Endothelial cell of umbilical vein (primary cell): ENCODE results near the gene CDC34. TPM values are rescaled to one million over a fixed set of nuclear protein-coding genes. Genes with fewer than 3 reads are reported as not detected.

Experiments used
- BruUV-seq: library from RNA; stranded (reverse); fragments of 400-500 nt; replicated peaks from 2 replicates; lab custom pipeline; 2021; lab: Mats Ljungman, UMichigan
- CTCF ChIA-PET: fragments of 300-600, 350-600 bp; sonication (Branson Sonifier 250); formaldehyde crosslinking; loops from one replicate; lab custom pipeline; 2021; ENCODE audit warnings: antibody characterized with exemption, inconsistent platforms; lab: Charles Lee
- POLR2A ChIA-PET: fragments of 300-600, 350-600 bp; sonication (Branson Sonifier 250); formaldehyde crosslinking; loops from one replicate; lab custom pipeline; 2021; ENCODE audit warnings: antibody characterized with exemption, inconsistent platforms; lab: Charles Lee
- DNase-seq: peaks from one replicate; pipeline ENCODE4 v3.0.0-alpha.2; 2011; ENCODE audit warnings: low read depth, low spot score
- FAIRE-seq: peaks from 2 replicates; lab custom pipeline; 2011; peaks lifted over from hg19 to GRCh38; lab: Jason Lieb, UNC
- H2AFZ ChIP-seq: 2 replicates; pipeline ENCODE4 v1.6.0; 2012; ENCODE audit warnings: low read depth, low read length, control low read depth, inconsistent platforms
- H3K27ac ChIP-seq: 2 replicates; pipeline ENCODE4 v1.5.1; 2011; ENCODE audit warnings: low read depth, mild to moderate bottlenecking, control low read depth, low read length, moderate library complexity; ENCODE audit not compliant: insufficient read depth
- H3K27me3 ChIP-seq, 2 experiments: 2 replicates each; pipeline versions ENCODE4 v1.6.0 to v1.6.1; 2011; ENCODE audit warnings: low read length in 2 of 2, mixed read lengths in 1 of 2; ENCODE audit not compliant: control insufficient read depth in 2 of 2, insufficient read depth in 2 of 2
- H3K36me3 ChIP-seq, 2 experiments: 2 replicates in 1 of 2; 3 replicates in 1 of 2; pipeline ENCODE4 v1.5.1; 2011; ENCODE audit warnings: low read length in 2 of 2, mild to moderate bottlenecking in 1 of 2, moderate library complexity in 1 of 2; ENCODE audit not compliant: control insufficient read depth in 2 of 2, insufficient read depth in 2 of 2; ENCODE audit errors: extremely low read depth in 1 of 2
- H3K4me1 ChIP-seq: 3 replicates; pipeline ENCODE4 v1.5.1; 2011; ENCODE audit warnings: mild to moderate bottlenecking, low read length; ENCODE audit not compliant: control insufficient read depth, insufficient read depth; ENCODE audit errors: extremely low read depth
- H3K4me2 ChIP-seq: 2 replicates; pipeline ENCODE4 v1.6.1; 2011; ENCODE audit warnings: low read length, control low read depth, mixed read lengths; ENCODE audit not compliant: insufficient read depth
- H3K4me3 ChIP-seq, 3 experiments: fragments of 200-600 bp in 1 of 3; sonication (generic), shearing (Covaris generic) in 1 of 3; replicated peaks in 1 of 3; 2 replicates each; pipeline ENCODE4 v1.5.1; 2011 to 2016; ENCODE audit warnings: control low read depth in 3 of 3, low read length in 3 of 3, mild to moderate bottlenecking in 2 of 3, inconsistent platforms in 1 of 3, low read depth in 1 of 3, moderate library complexity in 1 of 3; ENCODE audit not compliant: insufficient read depth in 1 of 3
- H3K79me2 ChIP-seq: 2 replicates; pipeline ENCODE4 v1.6.0; 2012; ENCODE audit warnings: low read length, inconsistent platforms; ENCODE audit not compliant: control insufficient read depth, insufficient read depth
- H3K9ac ChIP-seq: replicated peaks from 2 replicates; pipeline ENCODE3; 2011; ENCODE audit warnings: low read length, control low read depth; ENCODE audit not compliant: insufficient read depth; ENCODE audit errors: extremely low read depth
- H3K9me1 ChIP-seq: replicated peaks from 3 replicates; pipeline ENCODE4 v1.6.0; 2011; ENCODE audit warnings: mild to moderate bottlenecking, low read length; ENCODE audit not compliant: control insufficient read depth, insufficient read depth; ENCODE audit errors: extremely low read depth
- H3K9me3 ChIP-seq: replicated peaks from 2 replicates; pipeline ENCODE4 v1.5.1; 2012; ENCODE audit warnings: low read length, inconsistent platforms; ENCODE audit not compliant: control insufficient read depth, insufficient read depth
- H4K20me1 ChIP-seq: replicated peaks from 2 replicates; pipeline ENCODE3; 2011; ENCODE audit warnings: mild to moderate bottlenecking, low read length; ENCODE audit not compliant: control insufficient read depth, insufficient read depth; ENCODE audit errors: extremely low read depth
- EZH2 ChIP-seq: IDR thresholded peaks from 2 replicates; pipeline ENCODE4 v1.6.1; 2012; ENCODE audit warnings: borderline replicate concordance, low read depth, mild to moderate bottlenecking, moderate library complexity, low read length, inconsistent platforms; ENCODE audit not compliant: severe bottlenecking
- FOS ChIP-seq: IDR thresholded peaks from 2 replicates; pipeline ENCODE4 v1.6.1; 2011; ENCODE audit warnings: mild to moderate bottlenecking, low read length, moderate library complexity, borderline replicate concordance; ENCODE audit not compliant: insufficient read depth
- GATA2 ChIP-seq: IDR thresholded peaks from 2 replicates; pipeline ENCODE4 v1.7.0; 2011; ENCODE audit warnings: low read depth, mild to moderate bottlenecking, moderate library complexity, mixed read lengths, low read length; ENCODE audit not compliant: insufficient read length, insufficient read depth
- JUN ChIP-seq: IDR thresholded peaks from 2 replicates; pipeline ENCODE4 v1.6.1; 2011; ENCODE audit warnings: borderline replicate concordance, low read depth; ENCODE audit not compliant: insufficient read length, insufficient read depth
- MAX ChIP-seq: IDR thresholded peaks from 2 replicates; pipeline ENCODE4 v1.6.1; 2011; ENCODE audit not compliant: insufficient read depth, insufficient read length
- MYC ChIP-seq: IDR thresholded peaks from one replicate; pipeline ENCODE4 v1.6.1; 2011; ENCODE audit warnings: mild to moderate bottlenecking, low read depth, low read length
- POLR2A ChIP-seq: IDR thresholded peaks from 2 replicates; pipeline ENCODE4 v1.6.1; 2012; ENCODE audit warnings: low read depth, mild to moderate bottlenecking, control low read depth, low read length
- POLR2AphosphoS5 ChIP-seq: IDR thresholded peaks from 2 replicates; pipeline ENCODE4 v1.6.1; 2012; ENCODE audit warnings: low read depth, mild to moderate bottlenecking, control low read depth, low read length, moderate library complexity; ENCODE audit not compliant: insufficient read depth
- dilution Hi-C: fragments of 300-500 bp; cut with MboI; formaldehyde crosslinking; loops from one replicate; pipeline ENCODE4 v1.15.0; 2019; ENCODE audit warnings: low sequenced_read_pairs; ENCODE audit not compliant: extremely low pct_ligation_motif_present
- intact Hi-C: fragments of 100-400 bp; cut with micrococcal nuclease; formaldehyde crosslinking; loops from one replicate; pipeline ENCODE4 v1.10.0; 2022
- polyA plus RNA-seq, 4 experiments: library from polyadenylated mRNA; depleted of rRNA in 3 of 4; stranded (reverse) in 3 of 4; unstranded in 1 of 4; fragments of >200 nt; gene quantifications; 2 replicates each; pipeline versions ENCODE4 v1.2.1 to v1.2.3, GENCODE V29; 2011 to 2012; ENCODE audit warnings: missing spikeins in 1 of 4
- total RNA-seq: library from RNA; stranded (reverse); gene quantifications from 2 replicates; pipeline ENCODE4 v1.2.3, GENCODE V29; 2021
- TF ChIP-seq, protein P1 (sequence below), 2 donors: IDR thresholded peaks; 1 replicate in 1 of 2; 2 replicates in 1 of 2; pipeline ENCODE4 v1.5.1; 2011; ENCODE audit warnings: low read length in 2 of 2, mild to moderate bottlenecking in 2 of 2, moderate library complexity in 2 of 2, control low read depth in 1 of 2, inconsistent platforms in 1 of 2, low read depth in 1 of 2; ENCODE audit not compliant: insufficient read depth in 1 of 2; ENCODE audit errors: extremely low read depth in 1 of 2

CDC34 gene
- total and polyA plus RNA-seq, 2 donors (not counting 3 experiments of a cell fraction or from before 2014, with no cell fraction given), result 90.4 to 92.9 TPM

- CTCF ChIA-PET, result no interaction called here
These were observed 34.6 kb upstream of the CDC34 start for GRCh38 chr19:496986-497385.

More at GRCh38 chr19:496986-497385, 34.6 kb upstream of the CDC34 start:
- Histone ChIP-seq H3K36me3 (no peaks in the 10 kb centered on the region), H2AFZ (no peak overlapping the region), H3K27ac (no peak overlapping the region), H3K4me1 (no peaks in the 10 kb centered on the region), H3K9ac (no peak overlapping the region), H3K79me2 (no peaks in the 10 kb centered on the region), H3K9me3 (no peaks in the 10 kb centered on the region), H3K27me3 (peaks cover 9 to 12% of the 10 kb centered on the region in 2 experiments), H4K20me1 (no peaks in the 10 kb centered on the region), H3K4me3 (no peak overlapping the region), H3K4me2 (no peak overlapping the region), H3K9me1 (no peaks in the 10 kb centered on the region)
- dilution Hi-C loops, result no loop called here
- FAIRE-seq (no peak), DNase-seq (no peak)
- TF ChIP-seq, protein P1, sequence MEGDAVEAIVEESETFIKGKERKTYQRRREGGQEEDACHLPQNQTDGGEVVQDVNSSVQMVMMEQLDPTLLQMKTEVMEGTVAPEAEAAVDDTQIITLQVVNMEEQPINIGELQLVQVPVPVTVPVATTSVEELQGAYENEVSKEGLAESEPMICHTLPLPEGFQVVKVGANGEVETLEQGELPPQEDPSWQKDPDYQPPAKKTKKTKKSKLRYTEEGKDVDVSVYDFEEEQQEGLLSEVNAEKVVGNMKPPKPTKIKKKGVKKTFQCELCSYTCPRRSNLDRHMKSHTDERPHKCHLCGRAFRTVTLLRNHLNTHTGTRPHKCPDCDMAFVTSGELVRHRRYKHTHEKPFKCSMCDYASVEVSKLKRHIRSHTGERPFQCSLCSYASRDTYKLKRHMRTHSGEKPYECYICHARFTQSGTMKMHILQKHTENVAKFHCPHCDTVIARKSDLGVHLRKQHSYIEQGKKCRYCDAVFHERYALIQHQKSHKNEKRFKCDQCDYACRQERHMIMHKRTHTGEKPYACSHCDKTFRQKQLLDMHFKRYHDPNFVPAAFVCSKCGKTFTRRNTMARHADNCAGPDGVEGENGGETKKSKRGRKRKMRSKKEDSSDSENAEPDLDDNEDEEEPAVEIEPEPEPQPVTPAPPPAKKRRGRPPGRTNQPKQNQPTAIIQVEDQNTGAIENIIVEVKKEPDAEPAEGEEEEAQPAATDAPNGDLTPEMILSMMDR (IDR thresholded peaks at IDR 0.05; ENCODE audit: extremely low read depth in 1 of 2, insufficient read depth in 1 of 2, low read depth in 1 of 2, low read length in 2 of 2), result no peak
- TF ChIP-seq POLR2A (no peak), MYC (no peak), EZH2 (no peak), MAX (no peak), JUN (no peak), POLR2AphosphoS5 (no peak), FOS (no peak), GATA2 (no peak)
- POLR2A ChIA-PET, result no interaction called here
- no TSS peak for BruUV-seq
- intact Hi-C loops, result no loop called here
